Activated naive CD8-positive, alpha-beta T cell treated with anti-CD3 and anti-CD28 coated beads, Interleukin-2, amount 50 U/mL, for 16 hours (primary cell): ENCODE results near the gene GALNT9.
"Not testable (repeated sequence)": the region's sequence is repeated elsewhere in the genome, so short reads cannot be mapped to it uniquely, and the experiment has no call there.

Experiments used
- DNase-seq: peaks from one replicate; pipeline ENCODE4 v3.0.0-alpha.2; 2020; ENCODE audit warnings: low read depth, low spot score

The GALNT9 gene

DNA sequence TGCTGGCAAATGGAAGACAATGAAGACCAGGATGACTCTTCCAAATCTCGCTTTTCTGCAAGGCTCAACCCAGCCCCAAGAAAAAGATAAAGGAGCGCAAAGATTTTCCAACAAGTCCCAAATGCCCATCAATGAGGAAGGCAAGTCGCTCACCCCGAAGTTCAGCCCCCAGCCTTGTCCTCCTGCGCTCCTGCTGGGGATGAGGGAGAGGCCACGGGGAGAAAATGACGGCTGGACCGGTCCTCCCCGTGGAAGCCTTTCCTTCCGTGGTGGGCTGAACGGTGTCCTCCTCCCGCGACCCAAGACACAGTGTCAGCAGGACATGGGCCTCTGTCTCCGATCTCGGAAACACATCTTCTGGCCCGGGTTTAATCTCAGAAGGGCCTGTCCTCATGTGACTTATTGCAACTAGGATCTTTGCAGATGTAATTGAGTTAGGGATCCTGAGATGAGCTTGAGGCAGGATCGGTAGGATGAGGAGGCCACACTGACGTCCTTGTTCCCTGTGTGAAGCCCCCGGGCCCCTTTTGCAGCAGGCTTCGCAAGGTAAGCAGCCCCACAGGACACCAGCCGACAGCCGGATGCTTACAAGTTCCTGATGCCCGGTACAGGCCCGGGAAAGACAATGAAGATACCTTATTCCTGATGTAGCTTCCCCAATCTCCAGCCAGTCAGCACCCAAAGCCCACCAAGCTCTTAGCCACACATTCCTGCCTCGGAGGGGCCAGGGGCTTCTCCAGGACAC, 64.2 kb downstream of the GALNT9 start:
- DNase-seq = no peak

GRCh38 chr12:132264086-132265010, 65.0 kb downstream of the GALNT9 start:
- no peak for DNase-seq

DNA sequence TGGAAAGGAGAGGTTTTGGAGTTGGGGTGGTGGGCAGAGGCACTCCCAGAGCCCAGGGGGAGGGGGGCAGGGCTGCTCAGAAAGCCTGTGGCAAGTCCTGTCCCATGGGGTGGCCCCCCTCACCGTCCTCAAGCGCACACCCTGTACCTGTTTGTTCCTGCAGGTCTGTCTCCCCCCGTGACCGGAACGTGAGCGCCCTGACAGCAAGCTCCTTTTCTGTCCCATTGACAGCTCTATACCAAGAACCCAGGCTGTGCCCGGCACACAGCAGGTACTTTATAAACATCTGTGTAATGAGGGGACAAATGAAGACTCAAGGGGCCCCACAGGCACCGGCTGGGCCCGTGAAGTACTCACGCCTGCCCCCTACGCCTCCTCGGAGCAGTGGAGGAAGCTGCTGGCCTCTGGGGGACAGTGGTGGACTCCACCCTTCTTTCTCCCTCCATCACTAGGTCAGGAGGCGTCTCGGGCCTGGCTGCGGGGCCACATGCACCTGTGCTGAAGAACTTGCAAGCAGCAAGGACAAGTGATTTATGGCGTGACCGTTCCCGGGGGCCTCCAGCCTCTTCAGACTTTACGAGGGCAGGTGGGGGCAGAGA, 65.8 kb downstream of the GALNT9 start:
- DNase-seq = no peak

DNA sequence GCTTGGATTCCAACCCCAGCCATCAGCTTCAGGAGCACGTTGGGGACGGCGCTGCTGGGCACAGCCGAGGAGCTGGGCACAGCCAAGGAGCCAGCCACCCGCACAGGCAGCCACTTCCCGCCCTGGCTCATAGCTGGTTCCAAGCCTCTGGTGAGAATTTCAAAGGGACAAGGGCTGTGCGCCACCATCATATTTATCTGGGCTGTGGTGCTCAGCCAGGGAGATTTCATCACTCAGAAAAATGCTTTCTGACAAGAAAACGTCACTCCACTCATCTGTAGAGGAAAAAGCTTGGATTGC, 66.4 kb downstream of the GALNT9 start:
- DNase-seq = no peak

DNA sequence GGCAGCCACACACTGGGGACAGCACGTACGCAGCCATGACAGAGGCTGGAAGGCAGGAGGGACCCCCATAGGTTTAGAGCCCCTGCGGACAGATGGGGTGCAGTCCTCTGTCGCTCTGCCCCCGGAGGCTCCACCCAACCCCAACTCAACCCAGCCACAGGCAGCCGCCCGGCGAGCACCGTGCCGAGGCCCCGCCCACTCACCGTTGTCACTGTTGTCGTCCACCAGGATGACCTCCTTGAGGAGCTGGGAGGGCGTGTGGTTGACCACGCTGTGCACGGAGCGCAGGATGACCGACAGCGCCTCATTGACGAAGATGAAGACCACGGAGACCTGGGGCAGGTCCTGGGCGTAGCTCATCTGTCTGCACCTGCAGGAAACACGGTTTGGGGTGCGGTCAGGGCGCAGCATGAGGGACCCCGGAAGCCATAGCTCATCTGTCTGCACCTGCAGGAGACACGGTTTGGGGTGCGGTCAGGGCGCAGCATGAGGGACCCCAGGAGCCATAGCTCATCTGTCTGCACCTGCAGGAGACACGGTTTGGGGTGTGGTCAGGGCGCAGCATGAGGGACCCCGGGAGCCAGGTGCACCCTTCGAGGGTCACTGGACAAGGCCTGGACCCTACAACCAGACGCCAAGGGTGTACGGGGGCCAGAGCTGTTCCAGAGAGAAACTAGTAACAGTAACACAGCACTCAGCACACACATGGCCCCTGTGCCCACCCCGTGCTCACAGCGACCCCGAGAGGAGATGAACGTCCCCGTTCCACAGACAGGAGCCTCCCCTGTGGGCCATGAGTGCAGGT, 66.9 kb downstream of the GALNT9 start:
- DNase-seq = no peak

- DNase-seq = no peak
These were observed 67.9 kb downstream of the GALNT9 start for GRCh38 chr12:132261328-132262138.

GRCh38 chr12:132260721-132261120, 68.7 kb downstream of the GALNT9 start:
- no peak for DNase-seq

DNA sequence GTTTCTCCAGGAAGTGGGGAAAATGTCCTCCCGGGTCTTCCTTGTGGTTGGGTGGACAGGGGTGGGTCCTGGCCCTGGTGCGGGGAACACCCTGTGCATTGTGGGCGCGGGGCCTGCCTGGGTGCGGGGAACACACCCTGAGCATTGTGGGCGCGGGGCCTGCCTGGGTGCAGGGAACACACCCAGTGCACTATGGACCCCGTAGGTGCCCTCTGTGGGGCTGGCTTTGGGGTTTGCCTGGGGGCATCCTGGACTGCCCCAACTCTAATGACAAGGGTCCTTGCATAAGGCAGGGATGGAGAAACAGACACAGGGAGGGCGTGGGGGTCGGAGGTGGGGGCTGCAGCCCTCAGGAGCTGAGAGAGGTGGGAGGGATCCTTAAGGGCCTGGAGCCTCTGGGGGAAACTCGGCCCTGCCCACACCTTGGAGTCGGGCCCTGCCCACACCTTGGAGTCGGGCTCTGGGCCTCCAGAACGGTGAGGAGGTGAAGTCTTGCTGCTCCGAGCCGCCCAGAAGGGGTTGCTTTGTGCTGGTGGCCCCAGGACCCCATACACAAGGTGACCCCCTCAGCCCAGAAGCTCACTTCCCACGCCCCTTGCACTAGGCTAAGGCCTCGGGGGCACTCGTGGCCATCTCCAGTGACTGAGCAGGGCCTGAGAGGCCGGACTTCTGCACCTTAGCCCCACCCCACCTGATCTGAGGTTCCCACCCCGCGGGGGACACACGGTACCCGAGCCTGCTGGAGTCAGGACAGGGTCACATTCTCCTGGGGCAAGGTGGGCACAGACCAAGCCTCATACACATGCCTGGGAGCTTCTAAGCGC, 69.3 kb downstream of the GALNT9 start:
- DNase-seq = no peak

GRCh38 chr12:132259364-132259871, 70.0 kb downstream of the GALNT9 start:
- no peak for DNase-seq

- DNase-seq = no peak
These were observed 70.8 kb downstream of the GALNT9 start for GRCh38 chr12:132258543-132258942.

DNA sequence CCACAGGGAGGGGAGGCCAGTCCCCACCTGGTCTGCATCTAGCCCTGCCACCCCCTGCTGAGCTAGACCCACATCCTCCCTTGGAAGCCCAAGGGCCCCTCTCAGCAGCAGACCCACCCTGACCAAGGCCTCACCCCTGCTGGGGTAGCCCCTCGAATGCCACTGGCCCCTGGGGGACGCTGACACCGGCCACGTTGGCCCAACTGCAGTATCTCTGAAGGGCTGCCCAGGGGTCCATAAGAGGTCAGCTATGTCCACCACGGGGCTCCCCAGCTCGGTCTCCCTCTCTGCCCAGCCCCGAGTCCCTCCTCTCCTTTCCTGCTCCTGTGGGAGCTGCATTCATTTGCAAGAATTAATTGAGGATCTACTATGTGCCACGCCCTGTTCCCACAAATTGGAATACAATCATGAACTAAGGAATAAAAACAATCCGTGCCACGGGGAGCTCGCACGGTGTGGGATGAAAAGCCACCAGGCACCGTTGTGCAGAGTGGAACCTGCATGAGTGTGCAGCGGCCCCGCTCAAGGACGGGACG, 71.4 kb downstream of the GALNT9 start:
- no peak for DNase-seq

DNA sequence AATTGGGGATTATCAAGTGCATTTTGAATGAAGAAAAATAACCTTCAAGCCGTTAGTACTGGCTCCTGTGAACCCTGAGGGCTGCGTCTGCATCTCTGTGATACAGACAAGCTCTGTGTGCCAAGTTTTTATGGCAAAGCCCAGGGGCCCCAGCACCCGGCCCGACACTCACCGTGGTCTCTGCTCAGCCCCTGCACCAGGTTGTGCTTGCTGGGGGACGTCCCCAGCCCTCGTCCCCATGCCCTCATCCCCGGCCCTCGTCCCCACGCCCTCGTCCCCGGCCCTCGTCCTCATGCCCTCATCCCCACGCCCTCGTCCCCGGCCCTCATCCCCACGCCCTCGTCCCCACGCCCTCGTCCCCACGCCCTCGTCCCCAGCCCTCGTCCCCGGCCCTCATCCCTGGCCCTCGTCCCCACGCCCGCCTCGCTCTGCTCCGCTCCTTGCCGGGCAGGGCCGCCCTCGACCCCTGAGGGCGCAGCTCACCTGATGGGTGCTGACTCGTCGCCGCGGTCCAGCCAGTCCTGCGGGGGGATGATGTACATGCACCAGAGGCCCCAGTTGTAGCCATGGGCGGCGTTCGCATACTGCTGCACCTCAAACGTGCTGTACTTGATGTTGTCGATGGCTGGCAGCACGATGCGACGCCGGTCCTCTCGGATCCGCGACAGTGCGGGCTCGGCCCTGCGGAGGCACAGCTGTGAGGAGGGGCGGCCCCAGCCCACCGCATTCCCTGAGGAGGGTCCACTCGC, 72.0 kb downstream of the GALNT9 start:
- no peak for DNase-seq

DNA sequence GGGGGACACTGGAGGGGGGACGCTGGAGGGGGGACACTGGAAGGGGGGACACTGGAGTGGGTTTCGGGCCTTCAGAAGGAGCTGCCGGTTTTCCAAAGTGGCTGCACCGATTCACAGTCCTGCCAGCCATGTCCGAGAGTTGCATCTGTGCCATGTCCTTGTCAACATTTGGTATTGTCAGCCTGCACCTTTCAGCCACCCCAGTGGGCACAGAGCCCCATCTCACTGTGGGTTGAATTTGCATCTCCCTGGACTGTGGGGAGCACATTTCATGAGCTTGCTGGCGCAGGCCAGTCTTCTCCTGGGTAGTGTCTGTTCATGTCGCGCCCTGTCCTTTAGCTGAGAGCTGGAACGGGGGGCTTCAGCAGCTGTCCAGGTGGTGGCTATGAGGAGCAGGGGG, 72.7 kb downstream of the GALNT9 start:
- no peak for DNase-seq

GRCh38 chr12:132255642-132256041, 73.7 kb downstream of the GALNT9 start:
- no peak for DNase-seq

- DNase-seq = no peak
These were observed 75.5 kb downstream of the GALNT9 start for GRCh38 chr12:132253698-132254480.

DNA sequence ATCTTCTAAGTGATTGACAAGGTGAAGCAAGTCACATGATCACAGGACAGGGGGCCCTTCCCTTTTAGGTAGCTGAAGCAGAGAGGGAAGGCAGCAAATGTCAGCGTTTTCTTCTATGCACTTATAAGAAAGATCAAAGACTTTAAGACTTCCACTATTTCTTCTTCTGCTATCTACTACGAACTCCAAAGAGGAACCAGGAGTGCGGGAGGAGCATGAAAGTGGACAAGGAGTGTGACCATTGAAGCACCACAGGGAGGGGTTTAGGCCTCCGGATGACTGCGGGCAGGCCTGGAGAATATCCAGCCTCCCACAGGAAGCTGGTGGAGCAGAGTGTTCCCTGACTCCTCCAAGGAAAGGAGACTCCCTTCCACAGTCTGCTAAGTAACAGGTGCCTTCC, 76.4 kb downstream of the GALNT9 start:
- DNase-seq = not testable (repeated sequence)

GRCh38 chr12:132251741-132252490, 77.5 kb downstream of the GALNT9 start:
- DNase-seq = no peak
